ENCODE data around the gene NEBL.

Gene NEBL

GRCh38 chr10:20935931-20936330 is 38.8 kb upstream of the NEBL start:
- no peak for TF ChIP-seq CTCF (IDR thresholded peaks at IDR 0.05; ENCODE audit: low read depth, low read length, missing control alignments)
- Histone ChIP-seq H3K27me3 (replicated peaks) (no peaks in the 10 kb centered on the region), H3K4me3 (ENCODE audit: low read depth, low read length) (no peak overlapping the region), H3K36me3 (replicated peaks) (no peaks in the 10 kb centered on the region), H3K27ac (no peak overlapping the region)
- DNase-seq, result no peak
- in situ Hi-C loops (cut with HindIII; ENCODE audit: low pct_ligation_motif_present, low sequenced_read_pairs), result no loop called here

GRCh38 chr10:20935301-20935700 is 38.2 kb upstream of the NEBL start:
- Histone ChIP-seq H3K27me3 (replicated peaks) (no peaks in the 10 kb centered on the region), H3K4me3 (ENCODE audit: low read depth, low read length) (no peak overlapping the region), H3K36me3 (replicated peaks) (no peaks in the 10 kb centered on the region), H3K27ac (no peak overlapping the region)
- no peak for DNase-seq
- TF ChIP-seq CTCF (IDR thresholded peaks at IDR 0.05; ENCODE audit: low read depth, low read length, missing control alignments), result no peak
- in situ Hi-C loops (cut with HindIII; ENCODE audit: low pct_ligation_motif_present, low sequenced_read_pairs), result no loop called here

DNA sequence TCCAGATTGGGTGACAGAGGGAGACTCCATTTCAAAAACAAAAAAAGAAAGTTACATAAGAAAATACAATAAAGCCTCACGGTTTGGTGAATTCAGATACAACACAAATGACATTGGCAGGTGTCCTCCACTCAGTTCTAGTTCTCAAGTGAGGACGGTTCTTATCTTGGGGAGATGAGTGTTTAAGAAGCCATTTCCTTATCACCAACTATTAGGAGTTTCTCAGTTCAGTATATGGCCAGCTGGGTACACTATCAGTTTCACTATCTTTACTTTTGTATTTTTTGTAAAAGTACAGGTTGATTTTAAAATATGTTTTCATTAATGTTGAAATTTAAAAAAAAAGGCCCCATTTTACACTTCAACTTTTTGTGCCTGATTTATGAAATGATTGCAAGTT is 36.6 kb upstream of the NEBL start:
- no peak overlapping the region for H3K4me3 ChIP-seq (ENCODE audit: low read depth, low read length)
- in situ Hi-C loops (cut with HindIII; ENCODE audit: low pct_ligation_motif_present, low sequenced_read_pairs), result no loop called here
- no peaks in the 10 kb centered on the region for H3K36me3 ChIP-seq (replicated peaks)
- H3K27ac ChIP-seq, result no peak overlapping the region
- H3K27me3 ChIP-seq (replicated peaks), result no peaks in the 10 kb centered on the region
- no peak for TF ChIP-seq CTCF (IDR thresholded peaks at IDR 0.05; ENCODE audit: low read depth, low read length, missing control alignments)
- DNase-seq, result no peak

- in situ Hi-C loops (cut with HindIII; ENCODE audit: low pct_ligation_motif_present, low sequenced_read_pairs), result no loop called here
- Histone ChIP-seq H3K4me3 (ENCODE audit: low read depth, low read length) (no peak overlapping the region), H3K27me3 (replicated peaks) (no peaks in the 10 kb centered on the region), H3K36me3 (replicated peaks) (no peaks in the 10 kb centered on the region), H3K27ac (no peak overlapping the region)
- TF ChIP-seq CTCF (IDR thresholded peaks at IDR 0.05; ENCODE audit: low read depth, low read length, missing control alignments), result no peak
- DNase-seq, result no peak
Observed at GRCh38 chr10:20932606-20933126, 35.6 kb upstream of the NEBL start.

- Histone ChIP-seq H3K27ac (no peak overlapping the region), H3K36me3 (replicated peaks) (no peaks in the 10 kb centered on the region), H3K27me3 (replicated peaks) (no peaks in the 10 kb centered on the region), H3K4me3 (ENCODE audit: low read depth, low read length) (no peak overlapping the region)
- no peak for DNase-seq
- in situ Hi-C loops (cut with HindIII; ENCODE audit: low pct_ligation_motif_present, low sequenced_read_pairs), result no loop called here
- no peak for TF ChIP-seq CTCF (IDR thresholded peaks at IDR 0.05; ENCODE audit: low read depth, low read length, missing control alignments)
Observed at GRCh38 chr10:20931156-20931795, 34.2 kb upstream of the NEBL start.

GRCh38 chr10:20927456-20927855 is 30.3 kb upstream of the NEBL start:
- no peak for TF ChIP-seq CTCF (IDR thresholded peaks at IDR 0.05; ENCODE audit: low read depth, low read length, missing control alignments)
- no peak for DNase-seq

More at GRCh38 chr10:20927456-20927855, 30.3 kb upstream of the NEBL start:
- Histone ChIP-seq H3K36me3 (replicated peaks) (no peaks in the 10 kb centered on the region), H3K4me3 (ENCODE audit: low read depth, low read length) (no peak overlapping the region), H3K27ac (no peak overlapping the region), H3K27me3 (replicated peaks) (no peaks in the 10 kb centered on the region)
- in situ Hi-C loops (cut with HindIII; ENCODE audit: low pct_ligation_motif_present, low sequenced_read_pairs), result no loop called here

Measured in brain microvascular endothelial cell (primary cell).